ENCODE measurements around the gene CA10. TPM values are rescaled to one million over a fixed set of nuclear protein-coding genes. Genes with fewer than 3 reads are reported as not detected.

CA10 gene
- total and polyA plus RNA-seq, 2 donors (not counting 3 experiments of a cell fraction or from before 2014, with no cell fraction given) = not detected

DNA sequence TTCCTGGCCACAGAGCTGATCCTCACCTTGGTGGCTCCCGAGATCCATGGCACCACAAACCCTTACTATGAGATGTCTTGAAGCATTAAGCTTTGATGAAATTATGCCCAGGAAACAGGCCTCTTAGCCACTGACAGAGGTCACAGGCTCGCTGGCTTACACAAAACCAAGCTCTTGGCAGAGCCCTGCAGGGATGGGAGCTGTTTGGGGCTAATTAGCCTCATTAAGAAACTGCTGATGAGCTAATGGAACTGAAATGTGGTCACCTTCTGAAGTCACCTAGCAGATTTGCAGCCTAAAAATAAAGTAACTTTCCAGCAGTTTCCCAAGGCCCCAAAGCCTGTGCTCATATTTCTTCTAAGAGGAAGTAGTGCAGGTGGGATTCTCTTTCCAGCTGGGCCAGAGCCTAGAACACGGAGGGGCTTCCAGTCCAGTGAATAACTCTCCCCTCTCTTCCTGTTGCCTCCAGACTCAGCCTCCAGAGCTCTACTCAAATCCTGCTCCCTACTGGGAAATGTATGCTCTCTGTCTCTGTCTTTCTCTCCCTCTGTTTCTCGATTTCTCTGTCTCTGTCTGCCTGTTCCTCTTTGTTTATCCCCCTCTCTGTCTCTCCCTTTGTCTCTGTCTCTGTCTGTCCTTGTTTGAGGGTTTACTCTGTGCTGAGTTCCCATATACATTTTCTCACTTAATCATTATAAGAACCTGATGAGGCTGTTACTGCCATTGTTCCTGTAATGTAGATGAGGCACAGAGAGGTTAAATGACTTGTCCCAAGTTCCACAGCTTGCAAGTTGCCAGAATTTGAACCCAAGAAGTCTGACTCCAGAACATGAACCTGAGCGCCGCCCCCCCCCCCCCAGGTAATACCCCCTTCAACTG, 338.9 kb downstream of the CA10 start:
- ChIA-PET POLR2A (interaction anchor here (0.7 kb wide), 1 partner anchor 521 kb away, joined by 6 read pairs; no protein-coding TSS in a partner anchor), CTCF (no interaction called here)
- no TSS peak for BruUV-seq (replicated peaks)
- Histone ChIP-seq H2AFZ (ENCODE audit: low read depth, low read length) (no peak overlapping the region), H3K27ac (ENCODE audit: insufficient read depth, low read depth, low read length) (no peak overlapping the region), H3K9me1 (replicated peaks; ENCODE audit: control insufficient read depth, extremely low read depth, insufficient read depth, low read length) (no peaks in the 10 kb centered on the region), H3K9me3 (replicated peaks; ENCODE audit: control insufficient read depth, insufficient read depth, low read length) (peaks cover 3% of the 10 kb centered on the region), H3K4me3 (replicated peaks in 1 of 3; ENCODE audit: insufficient read depth in 1 of 3, low read depth in 1 of 3, low read length in 3 of 3) (no peak overlapping the region), H3K9ac (replicated peaks; ENCODE audit: extremely low read depth, insufficient read depth, low read length) (no peak overlapping the region), H3K79me2 (ENCODE audit: control insufficient read depth, insufficient read depth, low read length) (no peaks in the 10 kb centered on the region), H3K4me2 (ENCODE audit: insufficient read depth, low read length) (no peak overlapping the region), H3K27me3 (ENCODE audit: control insufficient read depth in 2 of 2, insufficient read depth in 2 of 2, low read length in 2 of 2) (no peaks in the 10 kb centered on the region), H4K20me1 (replicated peaks; ENCODE audit: control insufficient read depth, extremely low read depth, insufficient read depth, low read length) (no peaks in the 10 kb centered on the region), H3K4me1 (ENCODE audit: control insufficient read depth, extremely low read depth, insufficient read depth, low read length) (no peaks in the 10 kb centered on the region), H3K36me3 (ENCODE audit: control insufficient read depth in 2 of 2, extremely low read depth in 1 of 2, insufficient read depth in 2 of 2, low read length in 2 of 2) (no peaks in the 10 kb centered on the region)
- DNase-seq (ENCODE audit: low read depth, low spot score) (no peak), FAIRE-seq (no peak)
- intact Hi-C loops (cut with micrococcal nuclease) = no loop called here
- TF ChIP-seq FOS (IDR thresholded peaks at IDR 0.05; ENCODE audit: borderline replicate concordance, insufficient read depth, low read length) (no peak), MYC (IDR thresholded peaks at IDR 0.05; ENCODE audit: low read depth, low read length) (no peak)
- TF ChIP-seq, protein P1, sequence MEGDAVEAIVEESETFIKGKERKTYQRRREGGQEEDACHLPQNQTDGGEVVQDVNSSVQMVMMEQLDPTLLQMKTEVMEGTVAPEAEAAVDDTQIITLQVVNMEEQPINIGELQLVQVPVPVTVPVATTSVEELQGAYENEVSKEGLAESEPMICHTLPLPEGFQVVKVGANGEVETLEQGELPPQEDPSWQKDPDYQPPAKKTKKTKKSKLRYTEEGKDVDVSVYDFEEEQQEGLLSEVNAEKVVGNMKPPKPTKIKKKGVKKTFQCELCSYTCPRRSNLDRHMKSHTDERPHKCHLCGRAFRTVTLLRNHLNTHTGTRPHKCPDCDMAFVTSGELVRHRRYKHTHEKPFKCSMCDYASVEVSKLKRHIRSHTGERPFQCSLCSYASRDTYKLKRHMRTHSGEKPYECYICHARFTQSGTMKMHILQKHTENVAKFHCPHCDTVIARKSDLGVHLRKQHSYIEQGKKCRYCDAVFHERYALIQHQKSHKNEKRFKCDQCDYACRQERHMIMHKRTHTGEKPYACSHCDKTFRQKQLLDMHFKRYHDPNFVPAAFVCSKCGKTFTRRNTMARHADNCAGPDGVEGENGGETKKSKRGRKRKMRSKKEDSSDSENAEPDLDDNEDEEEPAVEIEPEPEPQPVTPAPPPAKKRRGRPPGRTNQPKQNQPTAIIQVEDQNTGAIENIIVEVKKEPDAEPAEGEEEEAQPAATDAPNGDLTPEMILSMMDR (IDR thresholded peaks at IDR 0.05; ENCODE audit: extremely low read depth in 1 of 2, insufficient read depth in 1 of 2, low read depth in 1 of 2, low read length in 2 of 2) = no peak
- dilution Hi-C loops (cut with MboI; ENCODE audit: extremely low pct_ligation_motif_present, low sequenced_read_pairs) = no loop called here

DNA sequence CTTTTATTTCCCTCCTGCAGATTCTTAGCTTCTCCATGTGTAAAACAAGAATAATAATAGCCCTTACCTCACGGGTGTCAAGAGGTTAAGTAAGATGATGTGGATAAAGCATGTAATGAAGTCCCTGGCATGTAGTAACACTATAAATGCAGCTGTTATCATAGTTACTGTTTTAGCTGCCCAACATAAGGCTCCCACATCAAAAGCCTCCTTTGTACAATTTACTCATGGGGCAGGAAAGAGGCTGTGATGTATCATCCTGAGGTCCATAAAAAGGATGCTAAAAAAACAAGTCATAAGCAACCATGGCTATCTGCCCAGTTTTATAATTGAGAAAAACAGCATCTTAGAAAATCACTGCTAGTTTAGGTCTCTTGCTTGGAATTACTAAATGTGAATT, 339.7 kb downstream of the CA10 start:
- dilution Hi-C loops (cut with MboI; ENCODE audit: extremely low pct_ligation_motif_present, low sequenced_read_pairs) = no loop called here
- Histone ChIP-seq H3K27ac (ENCODE audit: insufficient read depth, low read depth, low read length) (no peak overlapping the region), H3K27me3 (ENCODE audit: control insufficient read depth in 2 of 2, insufficient read depth in 2 of 2, low read length in 2 of 2) (no peaks in the 10 kb centered on the region), H3K9me3 (replicated peaks; ENCODE audit: control insufficient read depth, insufficient read depth, low read length) (peaks cover 3% of the 10 kb centered on the region), H2AFZ (ENCODE audit: low read depth, low read length) (no peak overlapping the region), H3K4me1 (ENCODE audit: control insufficient read depth, extremely low read depth, insufficient read depth, low read length) (no peaks in the 10 kb centered on the region), H3K36me3 (ENCODE audit: control insufficient read depth in 2 of 2, extremely low read depth in 1 of 2, insufficient read depth in 2 of 2, low read length in 2 of 2) (no peaks in the 10 kb centered on the region), H4K20me1 (replicated peaks; ENCODE audit: control insufficient read depth, extremely low read depth, insufficient read depth, low read length) (no peaks in the 10 kb centered on the region), H3K9ac (replicated peaks; ENCODE audit: extremely low read depth, insufficient read depth, low read length) (no peak overlapping the region), H3K4me3 (replicated peaks in 1 of 3; ENCODE audit: insufficient read depth in 1 of 3, low read depth in 1 of 3, low read length in 3 of 3) (no peak overlapping the region), H3K9me1 (replicated peaks; ENCODE audit: control insufficient read depth, extremely low read depth, insufficient read depth, low read length) (no peaks in the 10 kb centered on the region), H3K79me2 (ENCODE audit: control insufficient read depth, insufficient read depth, low read length) (no peaks in the 10 kb centered on the region), H3K4me2 (ENCODE audit: insufficient read depth, low read length) (no peak overlapping the region)
- CTCF ChIA-PET = no interaction called here
- POLR2A ChIA-PET = no interaction called here
- FAIRE-seq = no peak
- intact Hi-C loops (cut with micrococcal nuclease) = no loop called here
- BruUV-seq (replicated peaks) = no TSS peak
- TF ChIP-seq JUN (IDR thresholded peaks at IDR 0.05; ENCODE audit: borderline replicate concordance, insufficient read depth, insufficient read length, low read depth) (no peak), POLR2A (IDR thresholded peaks at IDR 0.05; ENCODE audit: low read depth, low read length) (no peak), FOS (IDR thresholded peaks at IDR 0.05; ENCODE audit: borderline replicate concordance, insufficient read depth, low read length) (no peak), EZH2 (IDR thresholded peaks at IDR 0.05; ENCODE audit: borderline replicate concordance, low read depth, low read length, severe bottlenecking) (no peak), GATA2 (IDR thresholded peaks at IDR 0.05; ENCODE audit: insufficient read depth, insufficient read length, low read depth, low read length) (no peak)
- TF ChIP-seq, protein P1 (IDR thresholded peaks at IDR 0.05; ENCODE audit: extremely low read depth in 1 of 2, insufficient read depth in 1 of 2, low read depth in 1 of 2, low read length in 2 of 2) = no peak
- TF ChIP-seq, protein P2, sequence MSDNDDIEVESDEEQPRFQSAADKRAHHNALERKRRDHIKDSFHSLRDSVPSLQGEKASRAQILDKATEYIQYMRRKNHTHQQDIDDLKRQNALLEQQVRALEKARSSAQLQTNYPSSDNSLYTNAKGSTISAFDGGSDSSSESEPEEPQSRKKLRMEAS (IDR thresholded peaks at IDR 0.05; ENCODE audit: insufficient read depth, insufficient read length) = no peak
- DNase-seq (ENCODE audit: low read depth, low spot score) = no peak
